Activated CD4-positive, alpha-beta memory T cell treated with anti-CD3 and anti-CD28 coated beads for 36 hours (primary cell): ENCODE results near the gene RIMS1. TPM values are rescaled to one million over a fixed set of nuclear protein-coding genes. Genes with fewer than 3 reads are reported as not detected.

Source experiments
- CTCF ChIA-PET: fragments of 350-600 bp; sonication (Branson Sonifier 250); formaldehyde crosslinking; loops from one replicate; lab custom pipeline; 2021; ENCODE audit warnings: antibody characterized with exemption, inconsistent platforms; lab: Charles Lee
- POLR2A ChIA-PET: fragments of 350-600 bp; sonication (Branson Sonifier 250); formaldehyde crosslinking; loops from one replicate; lab custom pipeline; 2021; ENCODE audit warnings: antibody characterized with exemption; lab: Charles Lee
- DNase-seq: peaks from one replicate; pipeline ENCODE4 v3.0.0-alpha.2; 2020
- H3K27ac Mint-ChIP-seq: one replicate; pipeline ENCODE4 v1.8.0; 2021; ENCODE audit warnings: mixed read lengths
- H3K27me3 Mint-ChIP-seq: one replicate; pipeline ENCODE4 v1.8.0; 2021; ENCODE audit warnings: mixed read lengths
- H3K36me3 Mint-ChIP-seq: one replicate; pipeline ENCODE4 v1.8.0; 2021; ENCODE audit warnings: mixed read lengths
- H3K4me1 Mint-ChIP-seq: one replicate; pipeline ENCODE4 v1.8.0; 2021; ENCODE audit warnings: low read depth, mixed read lengths
- H3K4me3 Mint-ChIP-seq: one replicate; pipeline ENCODE4 v1.8.0; 2021; ENCODE audit warnings: mild to moderate bottlenecking, mixed read lengths
- H3K9me3 Mint-ChIP-seq: one replicate; pipeline ENCODE4 v1.8.0; 2021; ENCODE audit warnings: mixed read lengths
- intact Hi-C: fragments of 100-400 bp; cut with micrococcal nuclease; formaldehyde crosslinking; loops from one replicate; pipeline ENCODE4 v1.15.1; 2023
- total RNA-seq, 2 experiments: library from RNA; stranded (reverse); gene quantifications; one replicate each; pipeline ENCODE4 v1.2.3, GENCODE V29; 2021

RIMS1 gene
- total RNA-seq, 2 experiments from 2014 or later = not detected

DNA sequence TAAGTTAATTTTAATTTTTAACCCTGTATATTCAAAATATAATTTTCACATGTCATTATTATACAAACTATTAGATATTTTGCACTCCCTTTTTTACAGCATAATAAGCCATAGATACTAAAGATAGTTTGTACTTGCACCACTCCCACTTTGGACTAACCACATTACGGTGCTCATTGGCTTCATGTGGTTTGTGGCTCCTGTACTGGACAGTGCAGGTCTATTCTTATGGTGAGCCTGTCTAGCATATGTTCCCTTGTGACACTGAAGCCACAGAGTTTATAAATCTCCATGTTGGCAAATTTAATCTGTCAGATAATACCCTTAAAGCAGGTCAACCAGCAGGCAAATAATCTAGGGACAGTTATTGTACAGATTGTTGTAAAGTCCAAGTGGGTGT lies 381.1 kb downstream of the RIMS1 start:
- H3K27me3 Mint-ChIP-seq = no peaks in the 10 kb centered on the region
- H3K4me1 Mint-ChIP-seq = no peaks in the 10 kb centered on the region
- ChIA-PET POLR2A (no interaction called here), CTCF (no interaction called here)
- H3K9me3 Mint-ChIP-seq = no peaks in the 10 kb centered on the region
- H3K4me3 Mint-ChIP-seq = no peak overlapping the region
- DNase-seq = no peak
- no peaks in the 10 kb centered on the region for H3K36me3 Mint-ChIP-seq
- intact Hi-C loops = no loop called here
- no peak overlapping the region for H3K27ac Mint-ChIP-seq

DNA sequence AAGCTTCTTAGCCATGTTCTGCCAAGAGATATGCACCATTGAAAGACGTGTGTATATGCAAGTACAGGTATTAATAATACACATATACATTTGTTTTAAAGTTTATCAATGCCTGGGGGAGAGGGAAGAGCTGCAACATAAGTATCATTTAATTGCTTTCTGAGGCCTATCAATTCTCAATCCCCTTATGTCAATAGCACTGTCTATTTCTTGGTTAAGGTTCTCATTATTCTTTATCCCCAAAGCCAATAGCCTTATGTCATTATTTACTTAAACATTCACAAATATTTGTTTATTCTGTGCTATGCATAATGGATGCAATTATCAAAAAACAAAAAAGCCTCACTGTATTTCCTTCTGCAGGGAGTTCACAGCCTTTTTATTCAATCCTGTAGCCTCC lies 385.2 kb downstream of the RIMS1 start:
- POLR2A ChIA-PET = no interaction called here
- Mint-ChIP-seq H3K9me3 (no peaks in the 10 kb centered on the region), H3K4me3 (no peak overlapping the region), H3K4me1 (no peaks in the 10 kb centered on the region), H3K27ac (no peak overlapping the region), H3K27me3 (no peaks in the 10 kb centered on the region), H3K36me3 (no peaks in the 10 kb centered on the region)
- no peak for DNase-seq
- CTCF ChIA-PET = interaction anchor here (1.1 kb wide), 1 partner anchor 739 kb away, joined by 3 read pairs; no protein-coding TSS in a partner anchor
- intact Hi-C loops = no loop called here

DNA sequence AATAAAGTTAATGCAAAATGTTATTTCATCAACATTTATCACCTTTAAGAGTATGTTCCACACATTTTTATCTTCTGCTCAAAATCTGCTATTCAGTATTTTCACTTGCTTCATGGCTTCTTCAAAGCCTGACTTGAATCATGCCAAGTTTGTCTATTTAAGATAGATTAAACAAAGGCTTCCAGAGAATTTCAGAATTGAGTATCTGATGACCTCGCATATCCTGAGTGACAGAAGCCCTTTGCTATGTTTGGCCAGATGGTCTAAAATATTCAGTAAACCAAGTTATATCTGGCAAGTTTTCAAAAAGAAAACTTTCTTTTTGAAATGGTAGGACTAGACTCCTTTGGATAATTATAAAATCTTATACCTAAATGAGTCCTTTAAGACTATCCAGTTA lies 386.6 kb downstream of the RIMS1 start:
- POLR2A ChIA-PET = no interaction called here
- Mint-ChIP-seq H3K36me3 (no peaks in the 10 kb centered on the region), H3K4me1 (no peaks in the 10 kb centered on the region), H3K27ac (no peak overlapping the region), H3K4me3 (no peak overlapping the region), H3K27me3 (no peaks in the 10 kb centered on the region), H3K9me3 (no peaks in the 10 kb centered on the region)
- no peak for DNase-seq
- CTCF ChIA-PET = no interaction called here
- intact Hi-C loops = no loop called here

DNA sequence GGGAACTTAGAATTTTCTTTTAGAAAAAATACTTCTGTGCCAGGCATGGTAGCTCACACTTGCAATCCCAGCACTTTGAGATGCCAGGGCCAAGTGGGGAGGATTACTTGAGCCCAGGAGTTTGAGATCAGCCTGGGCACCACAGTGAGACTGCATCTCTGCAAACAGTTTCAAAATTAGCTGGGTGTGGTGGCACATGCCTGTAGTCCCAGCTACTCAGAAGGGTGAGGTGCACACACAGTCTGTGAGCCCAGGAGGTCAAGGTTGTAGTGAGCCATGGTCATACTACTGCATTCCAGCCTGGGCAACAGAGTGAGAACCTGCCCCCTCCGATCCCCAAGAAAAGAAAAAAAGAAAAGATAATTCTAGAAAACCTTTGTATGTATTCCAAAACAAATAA lies 389.5 kb downstream of the RIMS1 start:
- intact Hi-C loops = no loop called here
- no peaks in the 10 kb centered on the region for H3K9me3 Mint-ChIP-seq
- POLR2A ChIA-PET = no interaction called here
- H3K27ac Mint-ChIP-seq = no peak overlapping the region
- H3K4me3 Mint-ChIP-seq = no peak overlapping the region
- H3K27me3 Mint-ChIP-seq = no peaks in the 10 kb centered on the region
- CTCF ChIA-PET = no interaction called here
- no peaks in the 10 kb centered on the region for H3K36me3 Mint-ChIP-seq
- H3K4me1 Mint-ChIP-seq = no peaks in the 10 kb centered on the region
- no peak for DNase-seq

DNA sequence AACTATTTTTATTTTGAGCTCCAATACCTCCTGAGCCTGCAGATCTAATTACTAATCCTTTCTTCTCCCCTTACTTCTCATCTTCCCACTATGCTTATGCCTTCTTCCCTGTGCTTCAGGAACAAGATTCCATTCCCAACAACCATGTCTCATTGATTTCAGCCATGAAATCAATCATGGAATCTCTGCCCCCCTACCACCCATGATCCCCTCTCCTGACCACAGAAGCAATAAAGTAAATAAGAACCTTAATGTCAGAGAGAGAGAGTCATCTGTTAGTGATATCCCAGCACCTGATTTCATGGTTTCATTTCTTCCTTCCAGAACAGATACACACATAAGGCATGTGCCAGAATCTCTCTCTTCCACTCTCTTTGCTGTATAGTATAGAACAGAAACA lies 395.9 kb downstream of the RIMS1 start:
- ChIA-PET POLR2A (no interaction called here), CTCF (no interaction called here)
- no peaks in the 10 kb centered on the region for H3K27me3 Mint-ChIP-seq
- intact Hi-C loops = no loop called here
- no peaks in the 10 kb centered on the region for H3K36me3 Mint-ChIP-seq
- H3K4me3 Mint-ChIP-seq = no peak overlapping the region
- H3K27ac Mint-ChIP-seq = no peak overlapping the region
- H3K9me3 Mint-ChIP-seq = no peaks in the 10 kb centered on the region
- no peak for DNase-seq
- no peaks in the 10 kb centered on the region for H3K4me1 Mint-ChIP-seq

DNA sequence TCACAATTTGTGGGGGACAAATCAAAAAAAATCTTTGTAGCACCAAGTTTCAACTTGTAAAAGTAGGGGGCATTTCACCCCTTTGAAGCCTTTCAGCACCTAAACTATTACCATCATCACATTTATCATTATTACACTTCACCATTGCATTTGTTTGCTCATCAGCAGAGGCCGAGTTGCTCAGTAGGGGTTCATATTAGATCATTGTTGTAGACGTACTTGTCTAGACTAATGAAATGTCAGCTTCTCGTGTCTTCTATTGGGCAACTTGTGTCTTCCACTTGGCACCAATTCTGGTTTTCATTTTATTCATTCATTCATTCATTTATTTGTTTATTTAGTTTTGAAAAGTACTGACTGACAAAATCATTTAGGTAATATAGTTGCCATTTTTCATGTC lies 397.2 kb downstream of the RIMS1 start:
- Mint-ChIP-seq H3K4me1 (no peaks in the 10 kb centered on the region), H3K36me3 (no peaks in the 10 kb centered on the region), H3K27ac (no peak overlapping the region), H3K27me3 (no peaks in the 10 kb centered on the region), H3K9me3 (no peaks in the 10 kb centered on the region), H3K4me3 (no peak overlapping the region)
- POLR2A ChIA-PET = no interaction called here
- no peak for DNase-seq
- CTCF ChIA-PET = interaction anchor here (0.6 kb wide), 1 partner anchor 117 kb away, joined by 3 read pairs; no protein-coding TSS in a partner anchor
- intact Hi-C loops = no loop called here

DNA sequence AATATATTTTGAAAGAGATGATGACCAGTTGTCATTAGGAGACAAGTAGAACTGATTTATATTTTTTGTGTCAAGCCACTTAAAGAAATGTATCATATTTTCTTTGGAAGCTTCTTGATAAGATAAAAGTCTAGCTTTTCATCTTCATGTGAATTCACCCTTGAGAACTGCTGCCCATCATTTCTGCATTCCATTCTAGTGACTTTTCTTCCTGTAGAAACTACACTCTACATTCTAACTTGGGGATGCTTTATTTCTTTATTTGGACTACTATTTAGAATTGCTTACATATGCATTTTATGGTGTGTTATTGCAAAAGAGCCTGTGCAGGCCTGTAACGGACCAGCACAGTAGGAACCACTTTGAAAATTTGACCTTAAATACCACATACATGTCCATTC lies 400.6 kb downstream of the RIMS1 start:
- Mint-ChIP-seq H3K4me3 (no peak overlapping the region), H3K4me1 (no peaks in the 10 kb centered on the region), H3K27ac (no peak overlapping the region), H3K27me3 (no peaks in the 10 kb centered on the region), H3K9me3 (no peaks in the 10 kb centered on the region), H3K36me3 (no peaks in the 10 kb centered on the region)
- no peak for DNase-seq
- intact Hi-C loops = no loop called here
- CTCF ChIA-PET = no interaction called here
- POLR2A ChIA-PET = no interaction called here

DNA sequence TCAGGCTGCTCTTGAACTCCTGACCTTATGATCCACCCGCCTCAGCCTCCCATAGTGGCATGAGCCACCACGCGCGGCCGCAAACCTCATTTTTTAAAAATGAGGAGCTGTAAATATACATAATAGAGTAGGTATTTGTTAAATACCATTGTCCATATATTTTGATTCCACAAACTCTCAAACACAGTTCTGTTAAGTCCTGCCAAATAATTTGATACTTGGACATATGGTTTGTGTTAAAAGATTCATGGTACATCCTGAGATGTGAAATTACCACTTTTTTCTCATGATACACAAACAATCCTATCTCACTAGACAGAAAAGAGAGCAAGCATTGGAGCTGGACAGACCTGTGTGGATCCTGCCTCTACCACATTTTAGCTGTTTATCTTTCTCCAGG lies 401.5 kb downstream of the RIMS1 start:
- H3K4me3 Mint-ChIP-seq = no peak overlapping the region
- ChIA-PET POLR2A (no interaction called here), CTCF (no interaction called here)
- H3K27me3 Mint-ChIP-seq = no peaks in the 10 kb centered on the region
- H3K36me3 Mint-ChIP-seq = no peaks in the 10 kb centered on the region
- no peaks in the 10 kb centered on the region for H3K9me3 Mint-ChIP-seq
- no peak overlapping the region for H3K27ac Mint-ChIP-seq
- intact Hi-C loops = no loop called here
- no peak for DNase-seq
- no peaks in the 10 kb centered on the region for H3K4me1 Mint-ChIP-seq

DNA sequence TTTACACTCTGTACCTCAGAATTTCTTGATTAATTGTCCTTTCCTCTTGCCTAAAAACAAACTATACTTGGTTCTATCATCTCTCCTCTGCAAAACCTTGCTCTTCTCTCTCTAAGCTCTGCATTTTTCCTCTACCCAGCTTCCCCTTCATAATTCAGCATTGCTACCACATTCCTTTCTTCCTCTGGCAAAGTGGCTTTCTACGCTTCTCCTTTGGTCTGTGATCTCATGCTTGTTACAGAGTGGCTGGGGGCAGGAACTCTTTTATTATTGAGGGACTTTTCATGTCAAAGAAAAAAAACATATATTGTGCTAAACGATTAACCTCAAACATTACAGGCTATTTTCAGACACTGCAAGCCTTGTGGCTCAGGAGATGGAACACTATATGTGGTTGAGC lies 402.2 kb downstream of the RIMS1 start:
- H3K27ac Mint-ChIP-seq = no peak overlapping the region
- H3K27me3 Mint-ChIP-seq = no peaks in the 10 kb centered on the region
- no peak overlapping the region for H3K4me3 Mint-ChIP-seq
- DNase-seq = no peak
- H3K36me3 Mint-ChIP-seq = no peaks in the 10 kb centered on the region
- no peaks in the 10 kb centered on the region for H3K9me3 Mint-ChIP-seq
- intact Hi-C loops = no loop called here
- H3K4me1 Mint-ChIP-seq = no peaks in the 10 kb centered on the region
- ChIA-PET CTCF (no interaction called here), POLR2A (no interaction called here)

DNA sequence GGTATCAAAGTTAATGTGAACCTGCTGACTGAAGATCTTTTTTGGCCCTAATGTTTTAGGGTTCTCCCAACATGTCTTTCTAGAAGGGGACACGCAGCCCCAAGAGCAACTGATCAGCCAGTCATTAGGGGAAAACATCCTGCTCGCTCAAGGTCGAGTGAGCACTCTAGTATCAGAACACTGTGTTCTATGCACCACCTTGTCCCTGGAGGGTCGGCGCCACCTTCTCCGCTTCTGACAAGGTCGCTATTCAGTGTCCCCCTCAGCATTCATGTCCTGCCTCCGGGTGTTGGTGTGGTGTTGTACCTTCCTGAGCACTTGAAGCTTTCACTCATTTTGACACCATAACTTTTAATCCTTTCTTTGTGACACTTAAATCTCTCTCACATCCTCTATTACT lies 404.3 kb downstream of the RIMS1 start:
- DNase-seq = no peak
- Mint-ChIP-seq H3K9me3 (no peaks in the 10 kb centered on the region), H3K4me3 (no peak overlapping the region), H3K27me3 (no peaks in the 10 kb centered on the region), H3K4me1 (no peaks in the 10 kb centered on the region), H3K27ac (no peak overlapping the region), H3K36me3 (no peaks in the 10 kb centered on the region)
- ChIA-PET CTCF (no interaction called here), POLR2A (no interaction called here)
- intact Hi-C loops = no loop called here

DNA sequence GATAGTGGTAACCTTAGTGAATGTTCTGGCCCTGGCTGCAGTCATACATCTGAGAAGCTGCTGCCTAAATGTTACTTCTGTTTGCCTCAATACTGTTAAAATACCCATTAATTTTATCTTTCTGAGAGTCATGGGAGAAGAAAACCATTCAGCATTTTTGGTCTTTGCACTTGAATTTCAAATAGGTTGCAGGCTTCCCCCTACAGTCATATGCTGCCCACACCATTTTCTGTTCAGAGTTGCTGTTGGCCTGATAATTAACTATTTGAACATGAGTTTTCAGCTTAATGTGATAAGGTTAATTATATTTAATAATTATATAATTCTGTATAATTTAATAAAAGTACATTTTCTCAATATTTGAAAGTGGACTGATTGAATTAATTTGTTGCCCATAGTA lies 410.0 kb downstream of the RIMS1 start:
- intact Hi-C loops = no loop called here
- Mint-ChIP-seq H3K9me3 (no peaks in the 10 kb centered on the region), H3K36me3 (no peaks in the 10 kb centered on the region), H3K27me3 (no peaks in the 10 kb centered on the region), H3K4me1 (no peaks in the 10 kb centered on the region), H3K27ac (no peak overlapping the region), H3K4me3 (no peak overlapping the region)
- ChIA-PET CTCF (no interaction called here), POLR2A (no interaction called here)
- no peak for DNase-seq

DNA sequence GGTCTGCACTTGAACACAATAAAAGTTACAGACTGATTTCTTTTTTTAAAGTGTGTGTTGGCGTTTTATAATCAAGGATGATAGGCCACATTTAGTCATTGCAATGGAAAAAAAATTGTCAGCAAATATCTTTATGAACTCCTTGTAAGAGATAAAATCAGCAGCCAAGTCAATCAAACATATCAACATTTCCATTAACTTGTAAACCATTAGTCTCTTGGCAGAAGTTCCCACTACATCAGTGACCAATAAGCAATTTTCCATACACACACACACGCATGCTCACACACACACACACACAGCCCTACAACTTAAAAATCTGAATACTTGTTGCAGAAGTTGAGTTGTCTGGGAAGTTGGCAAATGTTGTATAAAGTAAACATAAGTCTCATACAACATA lies 419.6 kb downstream of the RIMS1 start:
- Mint-ChIP-seq H3K36me3 (no peaks in the 10 kb centered on the region), H3K9me3 (no peaks in the 10 kb centered on the region), H3K4me3 (no peak overlapping the region), H3K4me1 (no peaks in the 10 kb centered on the region), H3K27ac (no peak overlapping the region), H3K27me3 (no peaks in the 10 kb centered on the region)
- POLR2A ChIA-PET = no interaction called here
- CTCF ChIA-PET = no interaction called here
- DNase-seq = no peak
- intact Hi-C loops = no loop called here

DNA sequence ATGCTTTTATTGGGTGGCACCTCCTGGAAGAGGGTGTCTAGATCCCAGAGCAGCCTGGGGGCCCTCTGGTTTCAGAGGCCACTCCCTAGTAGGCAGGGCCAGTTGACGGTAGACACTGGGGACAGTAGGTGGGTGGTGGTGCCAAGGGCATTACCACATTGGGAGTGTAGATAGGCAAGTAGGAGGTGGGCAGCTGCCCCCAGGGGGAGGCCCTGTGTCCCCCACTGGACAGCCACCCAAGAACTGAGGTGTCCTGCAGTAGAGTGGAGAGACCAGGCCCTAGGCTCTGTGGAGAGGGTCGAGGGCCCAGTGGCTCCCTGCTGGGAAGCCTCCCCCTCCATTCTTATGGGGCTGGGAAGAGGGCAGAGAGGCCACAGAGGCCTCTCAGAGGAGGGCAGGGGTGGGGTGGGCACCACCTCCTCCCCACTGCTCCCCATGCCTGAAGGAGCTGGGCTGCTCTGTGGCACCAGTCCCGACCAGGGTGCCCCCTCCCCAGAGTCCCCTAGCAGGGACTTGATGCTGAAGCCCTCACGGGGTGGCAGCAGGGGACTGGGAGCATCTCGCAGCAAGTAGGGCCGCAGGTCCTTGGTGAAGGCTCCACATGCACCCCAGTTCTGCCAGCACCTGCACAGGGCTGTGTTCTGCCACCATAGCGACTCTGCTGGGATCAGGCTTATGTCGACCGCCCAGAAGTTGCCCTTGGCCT lies 430.5 kb downstream of the RIMS1 start:
- POLR2A ChIA-PET = no interaction called here
- intact Hi-C loops = no loop called here
- DNase-seq = no peak
- H3K9me3 Mint-ChIP-seq = no peaks in the 10 kb centered on the region
- H3K27me3 Mint-ChIP-seq = peaks cover 1% of the 10 kb centered on the region
- no peaks in the 10 kb centered on the region for H3K4me1 Mint-ChIP-seq
- no peaks in the 10 kb centered on the region for H3K36me3 Mint-ChIP-seq
- no peak overlapping the region for H3K4me3 Mint-ChIP-seq
- CTCF ChIA-PET = no interaction called here
- H3K27ac Mint-ChIP-seq = no peak overlapping the region
